NCI-H1417 treated with DMSO at 0.1 percent for 48 hours (cell line): ENCODE measurements around the gene PBRM1.

Experiments
- DNase-seq: peaks from one replicate; lab custom pipeline; 2025; lab: John Stamatoyannopoulos, UW

PBRM1 gene

DNA sequence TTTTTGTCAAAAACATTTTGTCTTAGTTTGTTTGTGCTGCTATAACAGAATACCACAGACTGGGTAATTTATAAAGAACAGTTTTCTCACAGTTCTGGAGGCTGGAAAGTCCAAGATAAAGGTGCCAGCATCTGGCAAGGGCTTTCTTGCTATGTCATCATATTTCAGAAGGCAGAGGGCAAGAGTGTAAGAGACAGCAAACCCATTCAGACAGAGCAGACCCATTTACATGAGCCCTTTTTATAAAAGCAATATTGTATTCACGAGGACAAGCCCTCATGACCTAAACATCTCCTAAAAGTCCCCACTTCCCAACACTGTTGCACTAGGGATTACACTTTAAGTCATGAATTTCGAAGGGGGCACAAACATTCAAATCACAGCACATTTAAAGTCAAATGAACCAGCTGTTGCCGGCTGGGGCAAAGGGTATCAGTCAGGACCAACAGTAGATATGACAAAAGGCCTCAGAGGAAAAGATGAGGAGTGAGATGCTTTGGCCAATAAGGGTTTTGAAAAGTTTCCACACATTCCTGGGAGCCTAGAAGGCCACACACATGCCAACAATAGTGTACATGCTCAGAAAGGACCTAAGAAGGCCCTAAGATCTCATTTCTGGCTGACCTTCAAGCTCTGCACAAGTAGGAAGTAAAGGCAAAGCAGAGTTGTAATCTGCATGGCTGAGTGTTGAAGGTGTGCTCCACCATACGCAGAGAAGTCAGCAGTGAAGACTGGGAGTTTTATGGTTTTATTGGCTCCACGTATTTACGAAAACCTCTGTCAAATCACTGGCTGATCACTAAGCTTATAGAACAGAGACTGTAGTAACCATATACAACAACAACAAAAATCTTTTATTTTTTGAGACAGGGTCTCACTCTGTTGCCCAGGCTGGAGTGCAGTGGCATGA, 111.4 kb downstream of the PBRM1 start:
- DNase-seq, result no peak

DNA sequence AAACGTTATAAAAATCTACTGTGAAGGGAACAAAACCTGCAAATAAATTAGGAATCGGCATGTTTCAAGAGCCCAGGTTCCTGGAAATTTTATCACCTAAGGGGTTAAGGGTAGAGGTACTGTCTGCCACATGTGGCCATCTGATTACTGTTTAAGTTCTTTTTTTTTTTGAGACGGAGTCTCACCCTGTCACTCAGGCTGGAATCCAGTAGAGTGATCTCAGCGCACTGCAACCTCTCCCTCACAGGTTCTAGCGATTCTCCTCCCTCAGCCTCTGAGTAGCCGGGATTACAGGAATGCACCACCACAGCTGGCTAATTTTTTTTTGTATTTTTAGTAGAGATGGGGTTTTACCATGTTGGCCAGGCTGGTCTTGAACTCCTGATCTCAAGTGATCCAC, 113.5 kb downstream of the PBRM1 start:
- DNase-seq, result no peak

DNA sequence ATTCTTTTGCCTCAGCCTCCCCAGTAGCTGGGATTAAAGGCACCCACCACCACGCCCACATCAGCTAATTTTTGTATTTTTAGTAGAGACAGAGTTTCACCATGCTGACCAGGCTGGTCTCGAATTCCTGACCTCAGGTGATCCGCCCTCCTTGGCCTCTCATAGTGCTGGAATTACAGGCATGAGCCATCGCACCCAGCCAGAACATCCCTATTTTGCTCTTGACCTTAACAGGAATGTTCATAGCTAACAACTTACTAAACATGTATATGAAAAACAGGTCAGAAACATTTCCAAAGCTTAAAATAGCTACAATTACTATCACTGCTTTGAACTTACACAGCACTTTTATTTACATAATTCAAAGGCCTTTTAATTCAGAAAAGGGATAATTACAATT, 115.6 kb downstream of the PBRM1 start:
- DNase-seq, result no peak

DNA sequence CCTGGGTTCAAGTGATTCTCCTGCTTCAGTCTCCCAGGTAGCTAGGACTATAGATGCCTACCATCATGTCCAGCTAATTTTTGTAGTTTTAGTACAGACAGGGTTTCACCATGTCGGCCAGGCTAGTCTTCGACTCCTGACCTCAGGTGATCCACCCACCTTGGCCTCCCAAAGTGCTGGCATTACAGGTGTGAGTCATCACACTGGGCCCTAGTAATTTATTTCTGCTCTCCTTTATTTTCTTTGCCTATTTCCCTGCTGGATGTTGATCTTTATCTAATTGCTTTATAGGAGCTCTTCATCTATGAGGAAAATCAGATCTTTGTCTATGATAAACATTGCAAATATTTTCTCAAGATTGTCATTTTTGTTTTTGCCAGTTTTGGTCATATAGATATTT, 117.6 kb downstream of the PBRM1 start:
- DNase-seq, result no peak

DNA sequence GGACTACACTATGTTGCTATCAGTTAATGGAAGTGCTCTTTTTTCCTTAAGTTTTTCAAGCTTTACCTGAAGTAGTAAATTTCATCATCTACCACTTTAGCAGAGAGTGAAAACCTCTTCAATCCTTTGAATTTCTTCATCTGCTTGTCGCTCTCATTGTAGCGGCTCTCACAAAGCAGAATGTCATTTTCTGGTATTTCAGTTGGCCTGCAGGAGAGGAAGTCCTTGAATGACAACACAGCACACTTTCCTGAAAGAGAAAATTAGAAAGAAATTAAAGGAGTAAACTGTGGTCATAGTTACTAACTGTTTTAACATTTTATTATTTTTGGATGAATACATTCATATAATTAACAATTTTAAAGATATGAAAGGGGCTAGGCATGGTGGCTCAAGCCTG, 121.7 kb downstream of the PBRM1 start:
- DNase-seq, result no peak

DNA sequence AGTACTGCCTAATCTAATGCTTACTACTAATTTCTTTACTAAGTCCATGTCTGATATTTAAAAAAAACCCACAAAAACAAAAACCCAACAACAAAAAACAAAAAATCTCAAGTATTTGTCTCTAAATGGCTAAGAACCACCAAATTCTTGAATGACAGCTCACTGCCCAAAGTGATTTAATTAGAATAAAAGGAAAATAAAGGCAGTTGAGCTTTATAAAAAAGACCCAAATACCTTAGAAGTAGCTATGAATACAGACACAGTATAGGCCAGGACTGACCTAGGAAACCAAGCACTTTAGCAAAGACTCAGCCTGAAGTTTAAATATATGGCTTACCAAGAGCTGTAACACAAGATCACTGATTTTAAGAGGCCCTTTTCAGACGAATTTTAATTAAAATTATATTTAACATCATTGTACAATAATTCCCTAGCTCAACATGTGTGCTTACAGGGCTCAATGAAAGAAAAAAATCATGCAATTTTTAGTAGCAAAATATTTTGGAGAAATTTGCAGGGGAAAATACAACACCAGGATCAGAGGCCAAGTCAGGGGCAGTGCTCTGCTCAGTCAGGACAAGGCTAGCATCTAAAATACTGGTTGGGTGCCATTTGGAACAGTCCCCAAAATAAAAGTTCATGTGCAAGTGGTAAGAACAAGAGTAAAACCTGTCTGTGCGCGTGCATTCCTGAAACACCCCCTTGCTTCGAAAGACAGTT, 124.5 kb downstream of the PBRM1 start:
- DNase-seq, result no peak

DNA sequence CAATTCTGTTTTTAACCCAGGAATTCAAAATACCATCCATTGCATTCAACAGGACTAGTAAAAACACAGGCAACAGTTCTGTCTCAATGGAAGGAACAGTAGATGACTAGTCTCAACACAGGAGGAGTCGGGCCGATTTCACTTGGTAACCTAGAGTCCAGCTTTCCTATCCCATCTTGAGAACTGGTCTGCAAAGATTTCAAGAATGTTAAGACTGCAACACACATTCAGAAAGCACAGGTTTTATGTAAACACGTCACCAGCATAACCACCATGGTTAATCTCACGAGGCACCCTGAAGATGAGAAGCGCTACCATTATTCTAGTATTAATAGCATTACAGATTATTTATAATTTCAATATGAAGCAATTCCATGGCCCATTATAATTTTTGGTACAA, 127.3 kb downstream of the PBRM1 start:
- DNase-seq, result no peak

DNA sequence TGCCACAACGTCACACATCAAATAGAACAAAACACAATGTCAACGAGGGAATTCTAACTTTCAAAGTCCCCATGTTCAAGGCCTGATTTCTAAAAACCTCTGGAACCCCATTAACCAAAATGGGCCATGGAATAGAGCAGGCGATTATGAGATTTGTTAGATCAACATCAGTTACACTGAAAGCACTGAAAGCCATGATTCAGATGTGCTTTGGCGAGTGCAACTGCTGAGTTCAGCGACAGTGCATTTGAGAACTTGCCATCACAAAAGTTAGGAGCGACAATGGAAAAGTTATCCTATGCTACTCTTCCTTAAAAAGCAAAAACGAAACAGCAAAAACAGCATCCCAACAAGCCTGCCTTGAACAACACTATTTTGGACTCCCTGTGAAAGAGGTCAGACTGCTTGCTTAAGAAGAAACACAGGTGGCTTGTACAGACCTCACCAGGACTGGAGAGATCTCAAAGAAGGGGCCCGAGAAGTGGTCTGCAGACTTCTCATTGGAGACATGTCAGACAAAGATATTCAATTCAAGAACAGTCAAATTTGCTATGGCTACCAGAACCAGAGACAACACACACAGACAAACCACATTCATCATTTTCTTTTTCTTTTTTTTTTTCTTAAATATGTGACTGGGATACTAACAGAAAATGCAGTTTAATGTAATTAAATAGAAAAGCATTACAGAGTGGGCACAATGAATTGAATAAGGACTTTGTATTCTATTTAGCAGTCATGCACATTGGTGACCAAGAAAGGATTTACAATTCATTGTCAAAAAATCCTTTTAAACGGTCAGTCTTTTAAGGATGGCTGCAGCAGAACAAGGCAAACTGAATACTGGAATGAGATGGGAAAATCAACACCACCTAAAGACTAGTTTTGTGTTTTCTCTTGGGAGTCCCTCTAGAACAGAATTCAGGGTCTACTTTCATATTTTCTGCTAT, 128.4 kb downstream of the PBRM1 start:
- DNase-seq, result no peak

DNA sequence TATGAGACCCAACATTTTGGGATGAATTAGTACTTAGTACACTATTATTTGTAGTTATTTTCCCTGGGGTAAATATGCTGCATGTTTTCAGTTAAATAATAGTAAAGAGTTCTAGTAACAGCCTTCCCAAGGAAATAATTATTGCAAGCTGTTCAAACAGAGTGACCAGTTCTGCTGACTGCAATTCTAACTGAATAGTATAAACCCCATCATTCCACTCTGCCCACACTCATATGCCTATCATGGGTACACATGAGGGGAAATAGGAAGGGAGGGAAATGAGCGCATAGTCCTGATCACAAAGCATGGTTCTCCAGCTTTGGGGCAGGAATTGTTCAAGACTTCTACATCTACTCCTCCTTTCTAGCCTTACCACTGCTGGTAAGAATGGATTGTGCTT, 130.7 kb downstream of the PBRM1 start:
- DNase-seq, result no peak

DNA sequence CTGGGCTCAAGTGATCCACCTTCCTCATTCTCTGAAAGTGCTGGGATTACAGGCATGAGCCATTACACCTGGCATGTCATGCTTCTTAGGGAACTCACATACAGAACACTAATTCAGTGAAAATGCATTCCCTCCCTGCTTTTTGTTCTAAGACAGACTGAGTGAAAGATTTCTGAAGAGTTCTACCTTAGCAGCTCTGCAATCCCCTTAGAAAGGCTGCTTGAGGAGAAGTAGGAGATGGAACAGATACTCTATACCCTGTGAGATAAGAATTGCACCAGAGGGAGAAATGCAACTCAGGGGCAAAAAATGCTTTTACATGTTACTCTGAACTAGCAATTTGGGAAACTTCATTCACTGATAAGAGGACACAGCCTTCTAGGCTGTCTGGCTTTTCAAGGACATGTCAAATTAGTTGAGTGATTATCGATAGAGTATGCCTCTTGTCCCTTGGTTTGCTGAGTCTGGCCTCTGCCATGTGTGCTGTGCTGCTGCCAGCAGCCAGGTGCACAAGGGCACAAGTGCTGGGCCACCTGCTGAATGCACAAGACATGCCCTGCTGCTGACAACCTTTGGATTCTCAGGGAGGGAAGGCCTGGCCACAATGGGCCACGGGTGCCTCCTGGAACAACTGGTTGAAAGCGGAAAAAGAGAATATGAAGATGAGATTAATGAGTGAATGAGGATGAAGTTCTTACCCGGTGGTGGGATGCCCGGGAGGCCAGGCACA, 131.5 kb downstream of the PBRM1 start:
- DNase-seq, result no peak

DNA sequence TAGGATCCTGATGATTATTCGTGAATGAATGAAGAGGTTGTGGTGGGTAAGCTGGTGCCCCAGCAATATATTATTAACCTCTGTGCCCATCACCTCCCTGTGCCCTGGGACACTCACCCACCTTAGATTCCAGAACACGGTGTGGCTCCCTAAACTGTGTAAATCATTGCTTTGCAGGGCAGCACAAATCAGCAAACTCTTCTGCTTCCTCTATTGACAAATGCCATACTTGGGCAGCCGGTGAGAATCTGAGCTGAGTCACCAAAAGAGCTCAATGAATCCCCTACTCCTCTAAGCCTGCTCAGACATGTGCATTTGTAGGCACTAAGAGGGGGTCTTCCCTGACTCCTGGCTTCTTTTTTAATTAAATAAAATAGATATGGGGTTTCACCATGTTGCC, 133.6 kb downstream of the PBRM1 start:
- DNase-seq, result no peak

DNA sequence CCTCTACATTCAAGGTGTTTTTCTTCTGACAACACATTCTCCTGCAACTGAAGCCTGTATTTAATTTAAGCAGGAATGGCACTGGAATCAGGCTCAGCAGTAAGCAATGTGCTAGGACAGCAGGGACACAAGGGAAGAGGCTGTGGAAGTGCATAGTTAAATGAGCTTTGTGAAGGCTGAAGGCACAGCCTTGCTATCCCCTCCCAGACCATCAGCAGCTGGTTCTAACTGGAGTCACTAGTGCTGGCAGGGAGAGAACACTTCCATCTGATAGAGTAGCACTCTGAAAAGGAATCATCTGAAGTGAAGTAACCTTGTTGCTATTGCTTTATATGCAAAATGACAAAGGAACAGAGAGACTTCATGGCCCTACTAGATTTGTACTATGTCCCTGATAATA, 134.6 kb downstream of the PBRM1 start:
- no peak for DNase-seq

DNA sequence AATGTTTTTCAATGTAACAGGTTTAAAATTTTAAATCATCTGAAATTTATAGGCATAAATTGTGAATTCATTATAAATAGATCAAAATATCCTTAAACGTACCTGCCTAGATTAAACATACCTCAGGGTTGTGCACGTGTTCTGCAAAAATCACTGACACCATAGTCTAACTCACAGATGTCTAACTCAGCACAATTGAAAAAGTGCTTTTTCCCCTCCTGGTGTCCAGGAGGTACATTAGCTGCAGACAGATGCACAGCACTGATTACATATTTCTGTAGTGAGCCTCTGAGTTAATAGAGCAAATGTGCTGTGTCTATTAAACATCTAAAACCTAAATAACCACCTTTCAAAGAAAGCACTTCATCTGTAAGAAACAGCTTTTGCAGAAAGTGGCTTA, 138.6 kb downstream of the PBRM1 start:
- DNase-seq, result no peak

DNA sequence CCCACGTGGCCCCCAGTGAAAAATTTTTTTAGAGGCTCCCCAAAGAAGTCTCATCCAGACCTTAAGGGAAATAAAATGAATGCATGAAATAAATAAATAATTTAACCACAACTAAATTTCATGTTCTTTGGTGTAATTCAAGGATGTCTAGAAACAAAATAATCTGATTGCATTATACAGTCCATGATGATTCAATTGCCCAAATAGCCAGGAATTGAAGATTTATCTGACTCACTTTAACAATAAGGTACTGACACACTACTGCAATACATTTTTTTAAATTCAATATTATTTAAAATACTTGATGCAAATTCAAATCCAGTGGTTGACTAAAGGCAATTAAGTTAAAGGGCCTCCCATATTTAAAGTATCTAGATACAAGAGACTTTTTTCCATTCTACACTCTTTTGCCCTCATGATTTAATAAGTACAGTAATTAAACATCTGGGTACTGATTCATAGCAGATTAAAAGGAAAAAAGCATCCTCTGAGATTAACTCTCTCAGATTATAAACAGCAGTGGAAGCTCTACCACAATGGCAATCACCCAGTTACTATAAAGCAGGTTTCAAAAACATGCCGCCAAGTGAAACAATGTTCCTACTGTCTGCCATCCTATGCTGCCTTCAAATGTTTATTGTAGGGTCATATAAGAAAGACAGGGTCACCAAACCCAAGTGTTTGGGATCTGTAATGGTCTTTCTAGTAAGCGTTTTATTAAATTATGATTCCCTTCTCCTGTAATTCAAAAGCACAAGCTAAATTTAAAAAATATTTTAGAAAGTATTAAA, 139.4 kb downstream of the PBRM1 start:
- DNase-seq, result no peak

DNA sequence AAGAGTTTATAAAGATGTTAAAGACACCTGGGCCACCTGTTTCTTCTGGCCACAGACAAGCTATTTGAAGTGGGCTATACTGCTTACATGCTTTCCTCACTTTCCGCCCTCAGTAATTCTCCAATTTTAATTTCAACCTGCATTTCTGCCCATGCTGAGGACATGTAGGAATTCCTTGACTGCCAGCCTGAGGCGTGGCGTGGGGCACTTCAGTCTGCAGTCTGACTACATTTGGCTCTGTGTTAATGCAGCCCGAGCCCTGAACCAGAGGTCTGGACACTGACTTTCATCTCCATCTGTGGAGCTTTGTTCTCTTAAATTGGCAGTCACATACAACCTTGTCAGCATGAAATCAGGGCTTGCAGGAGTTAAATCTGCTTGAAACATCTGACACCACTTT, 140.8 kb downstream of the PBRM1 start:
- no peak for DNase-seq

DNA sequence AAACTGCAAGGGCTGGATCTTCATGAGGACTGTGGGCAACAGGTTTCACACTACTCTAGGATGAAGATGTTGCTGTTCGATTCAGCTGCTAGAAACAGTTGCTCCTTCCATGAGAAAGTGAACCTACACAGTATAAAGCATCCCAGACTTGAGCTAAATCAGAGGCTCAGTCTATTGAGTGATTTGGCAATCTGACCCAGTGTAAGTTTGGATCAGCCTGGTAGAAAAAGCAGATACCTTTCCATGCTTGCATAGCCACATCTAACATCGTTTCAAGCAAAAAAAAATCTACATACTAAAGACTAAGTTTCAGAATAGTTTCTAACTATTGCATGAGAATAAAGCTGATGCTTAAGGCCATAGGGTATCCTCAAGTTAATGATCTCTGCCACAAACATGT, 144.7 kb downstream of the PBRM1 start:
- DNase-seq, result no peak

DNA sequence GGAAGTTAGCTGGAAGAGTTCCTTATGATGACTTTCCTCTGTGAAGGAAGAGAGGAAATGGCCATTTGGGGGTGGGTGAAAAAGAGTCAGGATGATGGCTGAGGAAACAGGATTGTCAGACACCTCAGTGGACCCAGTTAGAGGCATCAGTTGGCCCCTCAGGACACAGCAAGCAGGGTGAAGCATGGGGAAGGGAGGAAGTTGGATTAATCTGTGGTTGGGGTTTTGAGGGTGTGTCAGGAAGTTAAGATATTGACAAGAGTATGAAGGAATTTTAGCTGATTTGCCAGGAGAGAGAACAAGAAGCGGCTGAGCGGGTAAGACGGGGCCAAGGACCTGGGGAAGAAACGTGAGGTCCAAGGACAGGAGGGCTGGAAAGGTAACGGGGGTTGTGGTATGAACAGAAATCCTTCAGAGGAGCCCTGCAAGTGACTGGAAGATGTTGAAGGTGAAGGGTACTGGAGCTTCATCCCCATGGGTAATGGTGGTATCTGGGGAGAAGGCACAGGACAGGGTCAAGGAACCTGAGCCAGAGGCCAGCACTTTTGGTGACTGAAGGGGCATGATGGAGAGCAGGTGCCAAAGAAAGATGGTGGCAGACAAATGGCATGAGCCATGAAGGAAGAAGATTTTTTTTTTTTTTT, 146.6 kb downstream of the PBRM1 start:
- DNase-seq, result no peak

DNA sequence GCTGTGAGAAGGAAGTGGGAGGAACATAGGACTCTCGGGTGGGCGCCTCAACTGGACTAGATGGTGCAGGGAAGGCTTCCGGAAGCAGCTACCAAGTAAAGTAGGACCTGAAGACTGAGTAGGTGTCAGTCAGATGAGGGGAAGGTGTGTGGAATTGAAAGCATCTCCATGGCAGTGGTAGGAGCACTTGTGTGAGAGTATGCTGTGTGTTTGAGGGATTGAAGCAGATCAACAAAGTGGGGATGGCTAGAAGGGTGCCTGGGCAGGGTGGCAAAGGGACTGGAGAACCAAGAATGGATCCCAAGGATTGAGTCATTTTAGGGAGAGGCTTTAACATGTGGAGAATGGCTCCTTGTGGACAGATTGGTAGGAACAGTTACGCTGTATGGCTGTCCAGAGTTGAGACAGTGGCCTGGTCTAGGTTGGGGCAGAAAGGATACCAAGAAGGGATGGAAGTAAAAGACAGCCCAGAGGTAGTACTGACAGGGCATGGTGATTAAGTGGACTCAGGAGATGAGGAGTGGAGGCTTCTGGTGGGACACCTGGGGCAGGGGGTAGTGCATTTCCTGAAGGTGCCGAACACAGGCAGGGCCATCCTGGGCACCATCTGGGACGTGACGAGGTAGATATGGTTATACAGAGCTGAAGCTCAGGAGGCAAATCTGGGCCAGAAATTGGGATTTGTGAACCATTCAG, 147.8 kb downstream of the PBRM1 start:
- DNase-seq, result no peak

DNA sequence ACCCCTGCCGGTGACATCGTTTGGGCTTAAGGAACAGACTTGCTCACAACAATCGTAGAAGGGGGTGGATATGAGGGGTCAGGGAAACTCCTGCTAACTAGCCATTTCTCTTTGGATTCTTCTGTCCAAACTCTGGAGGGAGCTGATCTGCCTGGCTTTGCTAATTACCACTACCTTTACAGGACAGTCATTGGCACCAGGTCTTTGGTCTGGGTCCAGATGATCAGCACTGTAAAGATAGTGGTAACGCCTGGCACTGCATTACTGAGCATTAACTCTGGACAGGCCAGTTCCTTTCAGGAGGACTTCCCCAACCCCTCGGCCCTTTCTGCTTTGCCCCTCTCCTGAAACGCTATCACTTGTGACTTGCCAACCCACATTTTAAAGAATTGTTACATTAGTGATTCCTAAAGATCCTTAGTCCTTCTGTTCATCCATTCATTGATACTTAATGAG, 148.5 kb downstream of the PBRM1 start:
- DNase-seq, result no peak
